Immature natural killer cell (primary cell): Measurements from ENCODE around the gene GREB1. TPM values are rescaled to one million over a fixed set of nuclear protein-coding genes. Genes with fewer than 3 reads are reported as not detected.

Experiments
- DNase-seq, 3 donors: peaks; one replicate each; pipeline ENCODE4 v3.0.0; 2022; ENCODE audit warnings: mixed read lengths in 1 of 3
- H3K27ac Mint-ChIP-seq, 6 donors: one replicate each; pipeline ENCODE4 v1.8.0; 2020; ENCODE audit warnings: mixed read lengths in 6 of 6, mild to moderate bottlenecking in 5 of 6, inconsistent platforms in 4 of 6, moderate library complexity in 3 of 6
- H3K27me3 Mint-ChIP-seq, 3 donors: one replicate each; pipeline ENCODE4 v1.8.0; 2020 to 2021; ENCODE audit warnings: low read depth in 3 of 3, mild to moderate bottlenecking in 3 of 3, mixed read lengths in 3 of 3, moderate library complexity in 3 of 3, inconsistent platforms in 1 of 3
- H3K36me3 Mint-ChIP-seq, 3 donors: one replicate each; pipeline ENCODE4 v1.8.0; 2020; ENCODE audit warnings: mixed read lengths in 3 of 3, inconsistent platforms in 2 of 3, mild to moderate bottlenecking in 2 of 3
- H3K4me1 Mint-ChIP-seq, 2 donors: one replicate each; pipeline ENCODE4 v1.8.0; 2020; ENCODE audit warnings: inconsistent platforms in 2 of 2, mild to moderate bottlenecking in 2 of 2, mixed read lengths in 2 of 2, moderate library complexity in 1 of 2
- H3K4me3 Mint-ChIP-seq, 5 donors: one replicate each; pipeline ENCODE4 v1.8.0; 2020; ENCODE audit warnings: mild to moderate bottlenecking in 5 of 5, mixed read lengths in 5 of 5, inconsistent platforms in 3 of 5, moderate library complexity in 3 of 5
- H3K9me3 Mint-ChIP-seq, 6 donors: one replicate each; pipeline ENCODE4 v1.8.0; 2020; ENCODE audit warnings: mild to moderate bottlenecking in 6 of 6, mixed read lengths in 6 of 6, inconsistent platforms in 4 of 6, moderate library complexity in 3 of 6
- polyA plus RNA-seq, 3 donors: library from polyadenylated mRNA; unstranded; fragments of 300-500 nt; fragmentation: Illumina TruSeq; gene quantifications; one replicate each; pipeline ENCODE4 v1.2.3, GENCODE V29; 2021

GREB1 gene
- polyA plus RNA-seq, 3 donors from 2014 or later = 0.41 TPM; not detected in 2

GRCh38 chr2:11500702-11501303 lies 33.0 kb upstream of the GREB1 start:
- Mint-ChIP-seq H3K27ac (peak overlapping the region in 1 of 6 donors; percentile 37), H3K27me3 (peaks cover 0 to 2% (median 2%) of the 10 kb centered on the region in 3 donors), H3K9me3 (no peaks in the 10 kb centered on the region), H3K4me1 (no peaks in the 10 kb centered on the region), H3K4me3 (peak overlapping the region in 1 of 5 donors; percentile 60), H3K36me3 (peaks cover 0 to 4% (median 0%) of the 10 kb centered on the region in 3 donors)
- no peak for DNase-seq

- no peak for DNase-seq
- Mint-ChIP-seq H3K4me3 (no peak overlapping the region), H3K27ac (no peak overlapping the region), H3K9me3 (no peaks in the 10 kb centered on the region), H3K4me1 (no peaks in the 10 kb centered on the region), H3K27me3 (peaks cover 2 to 3% (median 2%) of the 10 kb centered on the region in 3 donors), H3K36me3 (peaks cover 0 to 4% (median 0%) of the 10 kb centered on the region in 3 donors)
Measured at GRCh38 chr2:11502740-11503292, 31.0 kb upstream of the GREB1 start.

GRCh38 chr2:11503354-11503927 lies 30.4 kb upstream of the GREB1 start:
- no peak overlapping the region for H3K27ac Mint-ChIP-seq
- DNase-seq = no peak
- H3K9me3 Mint-ChIP-seq = no peaks in the 10 kb centered on the region
- H3K4me3 Mint-ChIP-seq = no peak overlapping the region
- H3K4me1 Mint-ChIP-seq = no peaks in the 10 kb centered on the region
- peaks cover 2 to 3% (median 3%) of the 10 kb centered on the region in 3 donors for H3K27me3 Mint-ChIP-seq
- peaks cover 0 to 4% (median 0%) of the 10 kb centered on the region in 3 donors for H3K36me3 Mint-ChIP-seq

- Mint-ChIP-seq H3K27me3 (peaks cover 0 to 4% (median 3%) of the 10 kb centered on the region in 3 donors), H3K4me3 (no peak overlapping the region), H3K4me1 (no peaks in the 10 kb centered on the region), H3K9me3 (no peaks in the 10 kb centered on the region), H3K27ac (no peak overlapping the region), H3K36me3 (no peaks in the 10 kb centered on the region)
- no peak for DNase-seq
Measured at GRCh38 chr2:11505652-11506610, 27.9 kb upstream of the GREB1 start.

GRCh38 chr2:11506611-11506969 lies 27.3 kb upstream of the GREB1 start:
- Mint-ChIP-seq H3K36me3 (no peaks in the 10 kb centered on the region), H3K4me3 (no peak overlapping the region)

GRCh38 chr2:11507517-11507916 lies 26.3 kb upstream of the GREB1 start:
- DNase-seq = no peak
- H3K4me1 Mint-ChIP-seq = no peaks in the 10 kb centered on the region
- no peak overlapping the region for H3K27ac Mint-ChIP-seq
- no peaks in the 10 kb centered on the region for H3K9me3 Mint-ChIP-seq
- H3K4me3 Mint-ChIP-seq = no peak overlapping the region
- peaks cover 0 to 5% (median 3%) of the 10 kb centered on the region in 3 donors for H3K27me3 Mint-ChIP-seq
- no peaks in the 10 kb centered on the region for H3K36me3 Mint-ChIP-seq

More at GRCh38 chr2:11506611-11506969, 27.3 kb upstream of the GREB1 start:
- no peaks in the 10 kb centered on the region for H3K4me1 Mint-ChIP-seq
- H3K27me3 Mint-ChIP-seq = peaks cover 0 to 6% (median 3%) of the 10 kb centered on the region in 3 donors
- no peak overlapping the region for H3K27ac Mint-ChIP-seq
- no peaks in the 10 kb centered on the region for H3K9me3 Mint-ChIP-seq
- DNase-seq = no peak

GRCh38 chr2:11508279-11508678 lies 25.6 kb upstream of the GREB1 start:
- Mint-ChIP-seq H3K4me3 (no peak overlapping the region), H3K36me3 (no peaks in the 10 kb centered on the region), H3K4me1 (no peaks in the 10 kb centered on the region), H3K9me3 (no peaks in the 10 kb centered on the region), H3K27ac (no peak overlapping the region), H3K27me3 (peaks cover 0 to 5% (median 3%) of the 10 kb centered on the region in 3 donors)
- no peak for DNase-seq

- DNase-seq = no peak
- Mint-ChIP-seq H3K27me3 (peaks cover 0 to 5% (median 5%) of the 10 kb centered on the region in 3 donors), H3K36me3 (no peaks in the 10 kb centered on the region), H3K4me3 (no peak overlapping the region), H3K9me3 (no peaks in the 10 kb centered on the region), H3K27ac (no peak overlapping the region), H3K4me1 (no peaks in the 10 kb centered on the region)
Measured at GRCh38 chr2:11509657-11510360, 24.0 kb upstream of the GREB1 start.

- Mint-ChIP-seq H3K4me1 (no peaks in the 10 kb centered on the region), H3K4me3 (no peak overlapping the region), H3K36me3 (no peaks in the 10 kb centered on the region), H3K27me3 (peaks cover 0 to 7% (median 6%) of the 10 kb centered on the region in 3 donors), H3K9me3 (no peaks in the 10 kb centered on the region), H3K27ac (no peak overlapping the region)
- DNase-seq = no peak
Measured at GRCh38 chr2:11512431-11512830, 21.4 kb upstream of the GREB1 start.

GRCh38 chr2:11513319-11513718 lies 20.5 kb upstream of the GREB1 start:
- Mint-ChIP-seq H3K4me3 (no peak overlapping the region), H3K9me3 (no peaks in the 10 kb centered on the region), H3K36me3 (no peaks in the 10 kb centered on the region), H3K27ac (no peak overlapping the region), H3K4me1 (no peaks in the 10 kb centered on the region), H3K27me3 (peaks cover 0 to 6% (median 6%) of the 10 kb centered on the region in 3 donors)
- no peak for DNase-seq

GRCh38 chr2:11514081-11514730 lies 19.6 kb upstream of the GREB1 start:
- peaks cover 2 to 6% (median 5%) of the 10 kb centered on the region in 3 donors for H3K27me3 Mint-ChIP-seq
- no peak overlapping the region for H3K27ac Mint-ChIP-seq
- no peak for DNase-seq
- H3K4me1 Mint-ChIP-seq = no peaks in the 10 kb centered on the region
- H3K4me3 Mint-ChIP-seq = no peak overlapping the region
- no peaks in the 10 kb centered on the region for H3K36me3 Mint-ChIP-seq
- H3K9me3 Mint-ChIP-seq = no peaks in the 10 kb centered on the region

- no peak for DNase-seq
- H3K36me3 Mint-ChIP-seq = no peaks in the 10 kb centered on the region
- H3K27ac Mint-ChIP-seq = no peak overlapping the region
- H3K4me1 Mint-ChIP-seq = no peaks in the 10 kb centered on the region
- peaks cover 2 to 6% (median 5%) of the 10 kb centered on the region in 3 donors for H3K27me3 Mint-ChIP-seq
- H3K9me3 Mint-ChIP-seq = no peaks in the 10 kb centered on the region
- no peak overlapping the region for H3K4me3 Mint-ChIP-seq
Measured at GRCh38 chr2:11514904-11515303, 18.9 kb upstream of the GREB1 start.

GRCh38 chr2:11515490-11515981 lies 18.3 kb upstream of the GREB1 start:
- no peak for DNase-seq
- H3K36me3 Mint-ChIP-seq = no peaks in the 10 kb centered on the region
- H3K4me3 Mint-ChIP-seq = no peak overlapping the region
- H3K9me3 Mint-ChIP-seq = no peaks in the 10 kb centered on the region
- H3K27me3 Mint-ChIP-seq = peaks cover 2 to 6% (median 5%) of the 10 kb centered on the region in 3 donors
- no peak overlapping the region for H3K27ac Mint-ChIP-seq
- H3K4me1 Mint-ChIP-seq = no peaks in the 10 kb centered on the region
